Neural progenitor cell (in vitro differentiated cells): ENCODE results near the gene TTC27. TPM values are rescaled to one million over a fixed set of nuclear protein-coding genes. Genes with fewer than 3 reads are reported as not detected.
"Not testable (repeated sequence)": the region's sequence is repeated elsewhere in the genome, so short reads cannot be mapped to it uniquely, and the experiment has no call there.

Experiments
- DNase-seq: peaks from one replicate; pipeline ENCODE4 v3.0.0-alpha.2; 2016; ENCODE audit warnings: low spot score
- H2AFZ ChIP-seq: fragments of 200-600 bp; sonication (generic); replicated peaks from 2 replicates; pipeline ENCODE4 v1.6.1; 2016; ENCODE audit warnings: antibody characterized with exemption
- H3F3A ChIP-seq: fragments of 200-600 bp; sonication (generic); 2 replicates; pipeline ENCODE4 v1.6.1; 2016; ENCODE audit warnings: antibody characterized with exemption, low read depth
- H3K27ac ChIP-seq: fragments of 200-600 bp; sonication (generic); 2 replicates; pipeline ENCODE4 v1.5.1; 2016; ENCODE audit warnings: mild to moderate bottlenecking
- H3K27me3 ChIP-seq: fragments of 200-600 bp; sonication (generic); 2 replicates; pipeline ENCODE4 v1.6.1; 2016; ENCODE audit warnings: mild to moderate bottlenecking, moderate library complexity
- H3K36me3 ChIP-seq: fragments of 200-600 bp; sonication (generic); 2 replicates; pipeline ENCODE4 v1.5.1; 2016
- H3K4me1 ChIP-seq: fragments of 200-600 bp; sonication (generic); 2 replicates; pipeline ENCODE4 v1.6.1; 2016; ENCODE audit warnings: mixed run types
- H3K4me2 ChIP-seq: fragments of 200-600 bp; sonication (generic); 2 replicates; pipeline ENCODE4 v1.6.1; 2016
- H3K4me3 ChIP-seq: fragments of 200-600 bp; sonication (generic); 2 replicates; pipeline ENCODE4 v1.5.1; 2016
- H3K79me2 ChIP-seq: fragments of 200-600 bp; sonication (generic); 2 replicates; pipeline ENCODE4 v1.6.1; 2016; ENCODE audit warnings: low read depth
- H3K9ac ChIP-seq: fragments of 200-600 bp; sonication (generic); 2 replicates; pipeline ENCODE4 v1.6.1; 2016
- H3K9me3 ChIP-seq: fragments of 200-600 bp; sonication (generic); 2 replicates; pipeline ENCODE4 v1.5.1; 2016; ENCODE audit warnings: low read depth
- H4K20me1 ChIP-seq: fragments of 200-600 bp; sonication (generic); 2 replicates; pipeline ENCODE4 v1.6.1; 2016; ENCODE audit warnings: low read depth
- H3K27ac Mint-ChIP-seq: 3 replicates; pipeline ENCODE4 v1.8.0; 2021; ENCODE audit warnings: mixed read lengths
- H3K27me3 Mint-ChIP-seq: 2 replicates; pipeline ENCODE4 v1.8.0; 2022; ENCODE audit warnings: low read depth, mild to moderate bottlenecking, inconsistent platforms, moderate library complexity, mixed read lengths; ENCODE audit not compliant: insufficient read depth
- H3K36me3 Mint-ChIP-seq: 3 replicates; pipeline ENCODE4 v1.8.0; 2021; ENCODE audit warnings: mixed read lengths
- H3K4me1 Mint-ChIP-seq: 3 replicates; pipeline ENCODE4 v1.8.0; 2021; ENCODE audit warnings: mixed read lengths
- H3K4me3 Mint-ChIP-seq: 3 replicates; pipeline ENCODE4 v1.8.0; 2021; ENCODE audit warnings: mild to moderate bottlenecking, moderate library complexity, mixed read lengths
- H3K9me3 Mint-ChIP-seq: 3 replicates; pipeline ENCODE4 v1.8.0; 2020; ENCODE audit warnings: mixed read lengths
- CTCF ChIP-seq: fragments of 200-600 bp; sonication (generic); IDR thresholded peaks from 2 replicates; pipeline ENCODE4 v1.5.1; 2017; ENCODE audit warnings: antibody characterized with exemption, mild to moderate bottlenecking
- EZH2 ChIP-seq: fragments of 200-600 bp; sonication (generic); IDR thresholded peaks from 2 replicates; pipeline ENCODE4 v1.6.1; 2017; ENCODE audit warnings: antibody characterized with exemption, mild to moderate bottlenecking, moderate library complexity
- EZH2phosphoT487 ChIP-seq: fragments of 200-600 bp; sonication (generic); IDR thresholded peaks from 2 replicates; pipeline ENCODE4 v1.6.1; 2017; ENCODE audit warnings: antibody characterized with exemption
- total RNA-seq: library from RNA; depleted of rRNA; stranded (reverse); fragments of >200 nt; gene quantifications from 2 replicates; pipeline ENCODE4 v1.2.3, GENCODE V29; 2015; ENCODE audit warnings: low replicate concordance

The TTC27 gene
- total RNA-seq, 1 donor from 2014 or later = 32.5 TPM

DNA sequence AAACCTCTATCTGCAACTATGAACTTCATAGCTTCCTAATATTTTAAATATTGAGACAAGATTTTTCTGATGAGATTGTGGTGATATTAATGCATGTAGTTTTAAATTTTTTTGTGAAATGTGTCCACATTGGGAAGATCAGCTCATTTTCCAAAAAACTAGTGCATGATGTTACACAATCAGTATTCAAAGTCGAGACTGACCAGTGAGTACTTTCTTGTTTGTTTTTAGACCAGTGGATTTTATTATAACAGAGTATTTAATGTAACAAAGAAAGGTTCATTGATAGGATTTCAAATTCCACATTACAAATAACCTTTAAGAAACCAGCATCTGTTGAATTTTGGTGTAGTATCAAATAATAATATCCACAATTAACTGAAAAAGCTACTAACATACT lies 99.3 kb downstream of the TTC27 start:
- no peak overlapping the region for H3K27ac ChIP-seq

DNA sequence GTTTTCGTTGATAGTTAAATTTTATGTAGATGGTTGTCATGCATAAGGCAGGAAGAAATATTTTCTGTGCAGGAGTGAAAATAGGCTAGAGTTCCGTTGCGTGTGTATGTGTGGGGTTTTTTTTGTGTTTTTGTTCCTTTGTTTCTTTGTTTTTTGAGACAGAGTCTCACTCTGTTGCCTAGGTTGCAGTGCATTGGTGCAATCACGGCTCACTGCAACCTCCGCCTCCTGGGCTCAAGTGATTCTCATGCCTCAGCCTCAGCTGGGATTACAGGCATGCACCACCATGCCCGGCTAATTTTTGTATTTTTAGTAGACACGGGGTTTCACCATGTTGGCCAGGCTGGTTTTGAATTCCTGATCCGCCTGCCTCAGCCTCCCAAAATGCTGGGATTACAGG lies 103.1 kb downstream of the TTC27 start:
- not testable (repeated sequence) for H3K9ac ChIP-seq, H4K20me1 ChIP-seq, H3K27me3 ChIP-seq, H3K27ac ChIP-seq, H3K4me2 ChIP-seq, H3K4me1 ChIP-seq, H3K4me1 Mint-ChIP-seq, H3K79me2 ChIP-seq, H3K36me3 Mint-ChIP-seq, H3K4me3 ChIP-seq, H3K36me3 ChIP-seq, H2AFZ ChIP-seq, H3K4me3 Mint-ChIP-seq, H3K9me3 Mint-ChIP-seq, H3K9me3 ChIP-seq, H3K27me3 Mint-ChIP-seq, H3F3A ChIP-seq
- DNase-seq = peak; percentile 5
- H3K27ac Mint-ChIP-seq = peak overlapping the region; percentile 60

More for the DNA sequence above, 99.3 kb downstream of the TTC27 start:
- DNase-seq = no peak
- H3K27ac Mint-ChIP-seq = no peak overlapping the region
- peaks cover 8% of the 10 kb centered on the region for H3K4me1 Mint-ChIP-seq
- peaks cover 2% of the 10 kb centered on the region for H3K27me3 Mint-ChIP-seq
- TF ChIP-seq EZH2phosphoT487 = no peak
- TF ChIP-seq EZH2 = no peak
- no peak for TF ChIP-seq CTCF
- H3K4me3 Mint-ChIP-seq = no peak overlapping the region
- Histone ChIP-seq H3K4me1 (no peaks in the 10 kb centered on the region), H3K36me3 (no peaks in the 10 kb centered on the region), H3K9me3 (no peaks in the 10 kb centered on the region), H2AFZ (no peak overlapping the region), H3K27me3 (no peaks in the 10 kb centered on the region), H3K4me3 (no peak overlapping the region), H3K4me2 (no peak overlapping the region), H3K79me2 (no peaks in the 10 kb centered on the region), H4K20me1 (no peaks in the 10 kb centered on the region), H3F3A (no peaks in the 10 kb centered on the region), H3K9ac (no peak overlapping the region)
- H3K36me3 Mint-ChIP-seq = peaks cover 13% of the 10 kb centered on the region
- peaks cover 8% of the 10 kb centered on the region for H3K9me3 Mint-ChIP-seq

- no peaks in the 10 kb centered on the region for H3K36me3 ChIP-seq
- H3K4me3 Mint-ChIP-seq = no peak overlapping the region
- peaks cover 8% of the 10 kb centered on the region for H3K4me1 Mint-ChIP-seq
- no peaks in the 10 kb centered on the region for H4K20me1 ChIP-seq
- no peak overlapping the region for H2AFZ ChIP-seq
- H3K27me3 Mint-ChIP-seq = peaks cover 2% of the 10 kb centered on the region
- H3K27me3 ChIP-seq = no peaks in the 10 kb centered on the region
- H3K4me1 ChIP-seq = no peaks in the 10 kb centered on the region
- no peak overlapping the region for H3K4me2 ChIP-seq
- H3K4me3 ChIP-seq = no peak overlapping the region
- no peak for DNase-seq
- no peak overlapping the region for H3K27ac Mint-ChIP-seq
- no peaks in the 10 kb centered on the region for H3K79me2 ChIP-seq
- H3K36me3 Mint-ChIP-seq = no peaks in the 10 kb centered on the region
- no peak overlapping the region for H3K9ac ChIP-seq
- no peaks in the 10 kb centered on the region for H3K9me3 ChIP-seq
- TF ChIP-seq CTCF (no peak), EZH2phosphoT487 (no peak), EZH2 (no peak)
- peaks cover 3% of the 10 kb centered on the region for H3K9me3 Mint-ChIP-seq
- no peaks in the 10 kb centered on the region for H3F3A ChIP-seq
- H3K27ac ChIP-seq = no peak overlapping the region
Measured at GRCh38 chr2:32732120-32732519, 104.3 kb downstream of the TTC27 start.

DNA sequence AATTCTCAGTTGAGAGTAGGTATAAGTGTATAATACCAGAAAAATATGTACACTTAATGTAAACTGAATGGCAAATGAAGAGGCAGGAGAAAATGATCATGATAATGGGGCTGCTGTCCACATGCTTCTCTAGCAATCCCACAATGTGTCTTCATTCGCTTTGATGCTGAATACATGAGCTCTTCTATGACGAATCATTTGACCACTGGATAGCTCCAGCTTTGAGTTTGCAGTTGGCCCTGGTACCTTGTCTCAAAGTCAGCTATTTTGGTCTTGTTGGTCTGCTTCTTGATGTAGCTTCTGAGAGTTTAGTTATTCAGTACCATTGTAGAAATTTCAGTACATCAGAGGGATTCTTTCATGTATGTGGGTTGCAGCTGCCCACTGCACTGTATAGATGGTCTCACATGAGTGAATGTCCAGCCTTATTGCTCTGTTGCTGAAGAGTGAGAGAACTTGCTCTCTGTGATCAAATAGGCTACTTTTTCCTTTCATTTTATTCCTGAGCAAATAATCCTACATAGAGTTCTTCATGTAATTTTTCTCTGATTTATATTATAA lies 105.1 kb downstream of the TTC27 start:
- Histone ChIP-seq H3K79me2 (no peaks in the 10 kb centered on the region), H3K9me3 (no peaks in the 10 kb centered on the region), H3K27ac (no peak overlapping the region), H3K4me3 (no peak overlapping the region), H3F3A (no peaks in the 10 kb centered on the region), H4K20me1 (no peaks in the 10 kb centered on the region), H3K27me3 (no peaks in the 10 kb centered on the region), H3K9ac (no peak overlapping the region), H3K4me1 (no peaks in the 10 kb centered on the region), H3K4me2 (no peak overlapping the region), H2AFZ (no peak overlapping the region), H3K36me3 (no peaks in the 10 kb centered on the region)
- DNase-seq = no peak
- peaks cover 3% of the 10 kb centered on the region for H3K9me3 Mint-ChIP-seq
- H3K4me3 Mint-ChIP-seq = no peak overlapping the region
- H3K27ac Mint-ChIP-seq = peak overlapping the region; percentile 87
- H3K27me3 Mint-ChIP-seq = peaks cover 2% of the 10 kb centered on the region
- no peak for TF ChIP-seq EZH2phosphoT487
- no peak for TF ChIP-seq EZH2
- no peak for TF ChIP-seq CTCF
- no peaks in the 10 kb centered on the region for H3K36me3 Mint-ChIP-seq
- peaks cover 8% of the 10 kb centered on the region for H3K4me1 Mint-ChIP-seq
